Left kidney (tissue), 2 donors: ENCODE measurements around the gene VSIG10L2. TPM values are rescaled to one million over a fixed set of nuclear protein-coding genes. Genes with fewer than 3 reads are reported as not detected.

Experiments
- DNase-seq: peaks from one replicate; pipeline ENCODE4 v3.0.0-alpha.2; 2013
- polyA plus RNA-seq: library from polyadenylated mRNA; unstranded; fragments of 120-200 nt; gene quantifications from one replicate; pipeline ENCODE4 v1.2.1, GENCODE V29; 2013; ENCODE audit not compliant: insufficient read length

The VSIG10L2 gene
- polyA plus RNA-seq, 1 donor, result not detected

DNA sequence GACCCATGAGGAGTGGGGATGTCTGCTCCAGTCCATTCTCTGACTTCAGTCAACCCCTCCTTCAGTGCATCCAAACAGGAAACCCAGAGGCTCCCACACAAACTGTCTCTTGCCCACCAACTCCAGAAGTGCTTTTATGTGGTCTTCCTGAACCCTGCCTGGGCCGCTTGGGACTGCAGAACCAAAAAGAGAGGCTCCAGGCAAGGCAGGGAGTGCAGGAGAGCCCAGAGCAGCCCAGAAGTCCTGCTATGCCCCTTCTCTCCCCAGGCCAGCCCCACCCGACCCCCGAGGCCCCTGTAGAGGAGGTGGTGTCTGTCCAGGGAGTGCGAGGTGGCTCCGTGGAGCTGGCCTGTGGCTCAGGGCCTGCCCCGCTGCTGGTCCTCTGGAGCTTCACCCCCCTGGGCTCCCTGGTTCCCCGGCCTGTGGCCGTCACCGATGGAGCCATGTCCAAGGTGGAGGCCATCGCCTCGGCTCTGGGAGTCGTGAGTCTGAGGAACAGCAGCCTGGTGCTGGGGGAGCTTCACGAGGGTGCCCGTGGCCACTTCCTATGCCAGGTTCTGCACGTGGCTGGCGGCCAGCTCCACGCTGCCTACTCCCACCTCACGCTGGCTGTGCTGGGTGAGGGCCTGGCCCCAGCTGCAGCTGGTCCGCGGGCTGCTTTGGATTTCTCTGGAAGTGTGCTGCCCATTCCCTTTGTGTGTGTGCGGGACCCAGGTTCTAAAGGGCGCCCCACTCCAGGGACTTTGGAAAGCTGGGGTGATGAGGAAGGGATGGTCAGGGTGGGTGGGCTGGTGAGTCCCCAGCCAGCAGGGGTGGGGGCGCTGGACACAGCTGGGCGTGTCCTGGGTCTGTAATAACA lies 1.8 kb downstream of the VSIG10L2 start:
- DNase-seq, result no peak

DNA sequence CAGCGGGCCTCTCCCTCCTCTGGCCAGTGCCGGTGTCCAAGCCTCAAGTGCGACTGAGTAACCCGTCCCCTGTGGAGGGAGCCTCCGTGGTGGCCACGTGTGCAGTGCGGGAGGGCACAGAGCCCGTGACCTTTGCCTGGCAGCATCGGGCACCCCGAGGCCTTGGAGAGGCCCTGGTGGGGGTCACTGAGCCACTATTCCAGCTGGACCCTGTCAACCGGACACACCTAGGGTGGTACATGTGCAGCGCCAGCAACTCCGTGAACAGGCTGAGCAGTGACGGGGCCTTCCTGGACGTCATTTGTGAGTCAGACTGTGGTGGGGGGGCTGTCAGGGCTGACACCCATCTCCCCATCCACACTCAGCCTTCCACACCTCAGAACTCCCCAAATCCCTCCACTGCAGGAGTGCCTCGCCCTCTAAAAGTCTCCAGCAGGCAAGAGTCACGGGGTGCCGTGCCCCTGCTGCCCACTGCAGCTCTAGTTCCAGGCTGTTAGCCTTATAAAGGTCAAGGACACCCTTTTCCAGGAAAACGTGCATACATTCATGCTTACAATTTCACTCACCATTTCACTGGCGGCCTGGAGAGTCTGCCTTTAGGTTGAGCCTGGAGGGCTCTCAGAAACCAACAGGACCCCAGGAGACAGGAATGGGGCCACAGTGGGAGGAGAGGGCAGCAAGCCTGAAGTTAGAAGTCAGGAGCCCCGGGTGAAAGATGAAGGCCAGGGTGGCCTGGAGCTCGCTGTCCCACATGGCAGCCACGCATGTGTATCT lies 2.6 kb downstream of the VSIG10L2 start:
- DNase-seq, result no peak

DNA sequence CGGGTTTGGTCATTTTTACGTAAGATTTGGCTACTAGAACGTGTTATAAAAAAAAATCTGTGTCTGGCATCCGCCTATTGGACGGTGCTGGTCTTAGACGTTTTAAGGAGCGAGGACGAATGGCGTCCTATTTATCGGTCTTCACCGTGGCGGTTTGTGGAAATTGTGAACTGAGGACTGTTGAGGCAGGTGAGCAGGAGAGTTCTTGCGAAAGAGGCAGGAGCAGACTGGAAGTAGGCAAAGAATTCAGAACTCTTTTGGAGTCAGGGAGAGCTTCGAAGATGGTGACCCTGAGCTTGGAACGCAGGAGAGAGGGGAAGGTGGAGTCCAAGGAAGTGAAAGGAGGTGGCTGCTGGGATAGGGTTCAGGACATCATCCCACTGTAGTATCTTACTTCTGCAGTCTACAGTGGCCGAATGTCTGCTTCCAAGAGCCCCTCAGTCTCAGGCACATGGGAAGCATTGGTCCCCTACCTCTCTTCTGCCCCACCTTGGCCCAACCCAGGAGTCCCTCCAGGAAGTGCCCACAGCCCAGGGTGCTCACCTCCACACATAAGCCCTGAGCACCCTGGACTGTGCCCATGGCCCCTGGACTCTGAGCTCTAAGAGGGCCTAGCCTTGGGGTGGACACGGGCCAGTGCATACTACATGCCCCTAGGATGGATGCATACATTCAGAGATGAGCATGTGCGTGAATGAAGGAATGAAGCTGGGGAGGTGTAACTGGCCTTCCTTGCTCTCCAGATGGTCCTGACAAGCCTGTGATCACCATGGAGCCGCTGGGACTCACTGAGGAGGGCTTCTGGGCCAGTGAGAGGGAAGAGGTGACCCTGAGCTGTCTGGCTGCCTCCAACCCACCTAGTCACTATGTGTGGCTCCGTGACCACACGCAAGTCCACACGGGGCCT lies 3.7 kb downstream of the VSIG10L2 start:
- DNase-seq, result no peak

DNA sequence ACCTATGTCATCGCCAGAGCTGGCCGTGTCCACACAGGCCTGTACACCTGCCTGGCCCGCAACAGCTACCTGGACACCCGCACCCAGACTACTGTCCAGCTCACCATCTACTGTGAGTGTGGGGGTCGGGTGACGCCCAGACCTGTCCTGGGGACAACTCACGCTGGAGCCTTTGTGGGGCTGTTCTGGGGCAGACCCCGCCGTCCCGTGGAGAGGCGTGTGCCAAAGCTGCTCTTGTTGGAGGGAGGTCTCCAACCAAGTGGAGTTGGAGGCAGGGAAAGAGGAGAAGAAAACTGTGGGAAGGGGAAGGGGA lies 4.3 kb downstream of the VSIG10L2 start:
- no peak for DNase-seq

- DNase-seq, result peak; percentile 18
These were observed 5.1 kb downstream of the VSIG10L2 start for GRCh38 chr11:125950696-125951651.

GRCh38 chr11:125951731-125952130 lies 5.9 kb downstream of the VSIG10L2 start:
- DNase-seq, result no peak

DNA sequence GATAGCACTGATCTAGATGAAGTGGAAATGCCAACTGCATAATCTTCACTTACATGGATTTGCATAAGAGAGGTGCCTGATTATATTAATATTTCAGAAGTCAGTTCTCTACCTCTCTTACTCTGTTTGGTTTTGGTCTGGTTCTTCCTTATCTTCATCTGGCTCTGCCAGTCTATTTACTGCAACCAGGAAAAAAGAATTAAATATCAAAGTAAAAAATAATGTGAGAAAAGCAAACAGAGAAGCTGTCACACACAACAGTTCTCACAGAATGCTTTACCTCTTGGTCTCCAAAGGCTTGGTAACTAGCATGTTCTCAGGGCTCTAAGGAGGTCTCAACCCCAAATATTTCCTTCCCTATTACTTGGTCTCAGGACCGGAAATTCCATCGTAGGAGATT lies 6.7 kb downstream of the VSIG10L2 start:
- no peak for DNase-seq

DNA sequence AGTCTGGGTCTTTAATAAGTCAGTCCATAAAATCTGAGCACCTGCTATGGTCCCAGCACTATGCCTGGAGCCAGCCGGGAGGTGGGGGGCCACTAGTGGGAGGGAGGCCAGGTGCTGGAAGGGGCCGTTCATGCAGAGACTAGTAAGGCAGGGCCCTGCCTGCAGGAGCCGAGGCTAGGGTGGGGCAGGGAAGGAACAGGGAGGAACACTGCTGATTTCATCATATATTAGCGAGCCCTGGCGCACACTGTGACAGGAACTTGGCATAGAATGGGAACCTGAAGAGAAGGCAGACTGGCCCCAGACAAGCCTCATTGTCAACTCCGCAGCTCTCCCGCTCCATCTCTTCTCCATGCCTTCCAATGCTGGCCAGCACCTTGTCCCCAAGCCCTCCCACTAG lies 7.1 kb downstream of the VSIG10L2 start:
- DNase-seq, result no peak

GRCh38 chr11:125953401-125953935 lies 7.6 kb downstream of the VSIG10L2 start:
- DNase-seq, result no peak

GRCh38 chr11:125954123-125954944 lies 8.5 kb downstream of the VSIG10L2 start:
- DNase-seq, result no peak

DNA sequence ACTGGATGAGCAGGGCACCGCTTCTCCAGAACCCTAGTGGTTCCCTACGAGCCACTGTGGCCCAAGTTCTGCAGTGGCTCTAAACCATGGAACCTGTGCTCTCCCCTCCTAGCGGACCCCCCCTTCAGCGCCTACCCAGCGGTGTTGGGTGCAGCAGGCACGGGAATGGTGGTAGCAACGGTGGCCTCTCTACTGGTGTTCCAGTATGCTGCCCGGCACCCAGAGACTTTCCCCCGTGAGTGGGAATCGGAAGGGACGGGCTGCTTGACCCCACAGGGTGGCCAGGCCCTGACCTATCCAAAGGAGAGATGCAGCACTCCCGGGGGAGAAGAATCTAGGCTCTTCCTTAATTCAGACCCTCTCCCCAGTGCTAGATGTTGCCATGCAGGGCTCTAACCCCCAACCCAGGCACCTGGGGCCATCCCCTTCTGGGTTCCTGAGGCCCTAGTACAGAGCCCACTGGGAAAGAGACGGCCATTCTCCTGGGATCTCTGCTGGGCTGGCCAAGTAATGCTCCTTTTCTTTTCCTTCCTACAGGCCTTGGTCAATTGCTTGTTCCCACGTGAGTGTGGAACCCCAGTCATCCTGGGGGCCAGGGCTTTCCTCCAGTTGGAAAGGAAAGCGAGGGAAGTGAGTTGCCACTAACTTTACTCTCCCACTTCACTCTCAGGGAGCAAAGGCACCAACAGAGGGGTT lies 9.2 kb downstream of the VSIG10L2 start:
- DNase-seq, result no peak

GRCh38 chr11:125955856-125956255 lies 10.0 kb downstream of the VSIG10L2 start:
- no peak for DNase-seq

DNA sequence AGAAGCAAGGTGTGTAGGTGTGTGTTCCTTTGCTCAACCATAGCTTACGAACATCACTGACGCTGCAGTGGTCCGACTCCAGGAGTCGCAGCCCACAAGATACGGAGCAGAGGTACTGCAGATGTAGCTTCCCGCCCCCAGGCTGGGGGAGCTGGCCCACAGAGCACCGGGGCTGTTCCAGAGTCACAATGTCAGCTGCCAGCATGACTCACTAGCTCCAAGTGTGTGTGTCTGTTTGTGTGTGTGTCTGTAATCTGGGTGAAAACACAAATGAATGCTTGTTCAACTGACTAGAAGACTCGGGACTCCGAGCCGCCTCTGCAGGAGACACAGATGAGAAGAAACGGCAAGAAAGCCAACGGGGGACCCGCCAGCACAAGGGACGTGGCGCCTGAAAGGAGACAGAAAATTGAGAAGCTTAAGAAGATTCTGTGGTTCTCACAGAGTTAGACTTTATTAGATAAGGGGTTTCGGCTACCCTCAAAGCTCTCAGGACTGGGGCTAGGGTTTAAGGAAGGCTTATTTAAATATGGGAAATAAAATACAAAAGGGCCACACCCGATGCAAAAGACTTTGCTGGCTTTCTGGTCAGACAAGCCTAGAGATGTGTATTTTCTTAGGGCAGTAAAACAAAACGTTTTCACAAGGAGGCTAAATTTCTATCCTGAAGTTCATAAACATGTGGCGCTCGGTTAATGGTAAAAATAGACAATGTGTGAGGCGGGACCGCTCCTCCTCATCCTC lies 10.7 kb downstream of the VSIG10L2 start:
- DNase-seq, result no peak

DNA sequence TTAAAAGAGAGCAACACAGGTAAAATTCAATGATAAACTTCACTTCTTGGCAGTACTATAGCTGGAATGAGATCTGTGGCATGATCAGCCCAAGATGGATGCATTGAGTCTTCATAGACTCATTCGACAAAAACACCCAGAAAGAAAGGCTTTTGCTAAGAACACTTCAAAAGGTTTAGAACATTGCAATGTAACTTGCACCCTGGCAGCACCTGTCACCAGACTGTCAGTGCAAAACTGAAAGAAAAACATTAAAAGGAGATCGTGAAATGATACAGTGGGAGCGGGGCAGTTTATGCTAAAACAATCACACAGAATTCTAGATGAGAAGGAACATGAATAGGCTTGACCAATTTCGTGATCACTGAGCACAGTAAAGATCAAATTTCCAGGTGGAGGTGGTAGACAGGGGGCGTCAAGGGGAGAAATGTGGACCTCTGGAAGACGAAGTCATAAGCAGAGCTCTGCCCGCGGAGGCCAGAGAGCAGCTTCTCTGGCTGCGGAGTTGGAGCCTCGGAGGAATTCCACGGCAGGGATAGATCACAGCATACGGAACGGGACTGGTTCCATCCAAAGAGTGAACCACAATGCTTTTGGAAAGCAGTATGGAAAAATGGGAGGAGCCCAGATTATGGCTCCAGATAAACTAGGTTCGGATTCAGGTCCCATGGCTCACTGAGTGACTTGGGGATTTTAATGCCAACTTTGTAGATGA lies 11.9 kb downstream of the VSIG10L2 start:
- no peak for DNase-seq

- DNase-seq, result no peak
These were observed 13.1 kb downstream of the VSIG10L2 start for GRCh38 chr11:125958872-125959400.

- no peak for DNase-seq
These were observed 13.7 kb downstream of the VSIG10L2 start for GRCh38 chr11:125959511-125959910.

DNA sequence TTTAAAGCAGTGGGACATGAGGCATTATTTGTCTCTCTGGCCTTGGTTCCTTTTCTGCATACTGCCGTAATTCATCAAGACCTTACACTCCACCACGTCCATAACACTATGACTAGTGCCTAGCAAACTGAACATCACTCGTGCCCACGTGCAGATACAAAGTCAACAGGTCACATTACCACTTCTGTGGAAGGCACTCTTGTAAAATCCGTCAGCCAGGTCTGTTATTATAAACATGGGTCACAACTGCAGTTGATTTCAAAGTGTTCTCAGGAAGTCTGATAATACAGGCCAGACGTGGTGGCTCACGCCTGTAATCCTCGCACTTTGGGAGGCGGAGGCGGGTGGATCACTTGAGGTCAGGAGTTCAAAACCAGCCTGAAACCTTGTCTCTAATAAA lies 14.1 kb downstream of the VSIG10L2 start:
- DNase-seq, result no peak

- DNase-seq, result no peak
These were observed 14.9 kb downstream of the VSIG10L2 start for GRCh38 chr11:125960771-125961170.
